Measurements from ENCODE around the gene IFNGR2. TPM values are rescaled to one million over a fixed set of nuclear protein-coding genes. Genes with fewer than 3 reads are reported as not detected.

The IFNGR2 gene
- total RNA-seq, 1 donor from 2014 or later: 58.3 TPM

- TF ChIP-seq CTCF (IDR thresholded peaks at IDR 0.05): peak; percentile 52
- Mint-ChIP-seq H3K4me1 (ENCODE audit: low read depth) (peaks cover 24% of the 10 kb centered on the region), H3K4me3 (ENCODE audit: unreplicated experiment) (peak overlapping the region; percentile 87), H3K36me3 (ENCODE audit: low read depth) (no peaks in the 10 kb centered on the region), H3K27ac (ENCODE audit: unreplicated experiment) (peak overlapping the region; percentile 76), H3K9me3 (ENCODE audit: low read depth) (no peaks in the 10 kb centered on the region), H3K27me3 (ENCODE audit: low read depth) (no peaks in the 10 kb centered on the region)
- no peak for DNase-seq (ENCODE audit: low spot score)
Observed at GRCh38 chr21:33478935-33479678, 75.9 kb downstream of the IFNGR2 start.

GRCh38 chr21:33479679-33480480 lies 76.7 kb downstream of the IFNGR2 start, which contains the start of gene TMEM50B:
Gene TMEM50B, minus strand, starts transcription at chr21:33479974. Its CDS starts 11,089 bp downstream, at chr21:33468885.
- peak within 1 kb of the TSS; percentile 98 for H3K27ac Mint-ChIP-seq (ENCODE audit: unreplicated experiment)
- DNase-seq (ENCODE audit: low spot score): peak; percentile 98
- H3K36me3 Mint-ChIP-seq (ENCODE audit: low read depth): no peaks in the 10 kb centered on the region
- no peaks in the 10 kb centered on the region for H3K9me3 Mint-ChIP-seq (ENCODE audit: low read depth)
- H3K4me3 Mint-ChIP-seq (ENCODE audit: unreplicated experiment): peak within 1 kb of the TSS; percentile 87
- peaks cover 24% of the 10 kb centered on the region for H3K4me1 Mint-ChIP-seq (ENCODE audit: low read depth)
- no peaks in the 10 kb centered on the region for H3K27me3 Mint-ChIP-seq (ENCODE audit: low read depth)
- peak; percentile 73 for TF ChIP-seq CTCF (IDR thresholded peaks at IDR 0.05)

GRCh38 chr21:33480481-33481103 lies 77.4 kb downstream of the IFNGR2 start:
- DNase-seq (ENCODE audit: low spot score): no peak
- peaks cover 24% of the 10 kb centered on the region for H3K4me1 Mint-ChIP-seq (ENCODE audit: low read depth)
- H3K27ac Mint-ChIP-seq (ENCODE audit: unreplicated experiment): peak overlapping the region; percentile 98
- H3K4me3 Mint-ChIP-seq (ENCODE audit: unreplicated experiment): peak overlapping the region; percentile 87
- H3K36me3 Mint-ChIP-seq (ENCODE audit: low read depth): no peaks in the 10 kb centered on the region
- TF ChIP-seq CTCF (IDR thresholded peaks at IDR 0.05): no peak
- no peaks in the 10 kb centered on the region for H3K9me3 Mint-ChIP-seq (ENCODE audit: low read depth)
- H3K27me3 Mint-ChIP-seq (ENCODE audit: low read depth): no peaks in the 10 kb centered on the region

- H3K9me3 Mint-ChIP-seq (ENCODE audit: low read depth): no peaks in the 10 kb centered on the region
Observed at GRCh38 chr21:33481314-33481943, 78.2 kb downstream of the IFNGR2 start.

More at GRCh38 chr21:33481314-33481943, 78.2 kb downstream of the IFNGR2 start:
- no peak overlapping the region for H3K4me3 Mint-ChIP-seq (ENCODE audit: unreplicated experiment)
- H3K27ac Mint-ChIP-seq (ENCODE audit: unreplicated experiment): no peak overlapping the region
- DNase-seq (ENCODE audit: low spot score): no peak
- H3K4me1 Mint-ChIP-seq (ENCODE audit: low read depth): peaks cover 24% of the 10 kb centered on the region
- H3K27me3 Mint-ChIP-seq (ENCODE audit: low read depth): no peaks in the 10 kb centered on the region
- H3K36me3 Mint-ChIP-seq (ENCODE audit: low read depth): no peaks in the 10 kb centered on the region
- no peak for TF ChIP-seq CTCF (IDR thresholded peaks at IDR 0.05)

Other genes starting within 250 kb of the IFNGR2 start
- 16.5 to 19.4 TPM (median 18.6 TPM) in 3 replicates for gene IFNAR2, start 173.5 kb upstream of the IFNGR2 start, total RNA-seq
- 17.4 to 23.5 TPM (median 19.0 TPM) in 3 replicates for gene IL10RB, start 137.0 kb upstream of the IFNGR2 start, total RNA-seq
- 40.3 to 52.3 TPM (median 47.7 TPM) in 3 replicates for gene IFNAR1, start 78.4 kb upstream of the IFNGR2 start, total RNA-seq
- 26.8 to 31.0 TPM (median 28.7 TPM) in 3 replicates for gene TMEM50B, start 76.6 kb downstream of the IFNGR2 start, total RNA-seq
- gene DNAJC28, start 88.3 kb downstream of the IFNGR2 start, total RNA-seq: 2.4 to 3.5 TPM (median 2.6 TPM) in 3 replicates
- gene GART, start 138.7 kb downstream of the IFNGR2 start, total RNA-seq: 56.4 to 69.8 TPM (median 58.2 TPM) in 3 replicates
- 216 to 269 TPM (median 220 TPM) in 3 replicates for gene SON, start 139.6 kb downstream of the IFNGR2 start, total RNA-seq
- gene DONSON, start 185.3 kb downstream of the IFNGR2 start, total RNA-seq: 17.9 to 23.9 TPM (median 18.7 TPM) in 3 replicates
- 30.4 to 39.9 TPM (median 30.7 TPM) in 3 replicates for gene CRYZL1, start 238.3 kb downstream of the IFNGR2 start, total RNA-seq
- 29.8 to 39.7 TPM (median 31.3 TPM) in 3 replicates for gene ITSN1, start 239.1 kb downstream of the IFNGR2 start, total RNA-seq

Data from chondrocyte (in vitro differentiated cells).